Activated naive CD8-positive, alpha-beta T cell (primary cell): ENCODE results near the gene ISCU.
A peak's percentile ranks its signal among the peaks of the same experiment; 100 is the strongest.

Experiments
- H3K27ac Mint-ChIP-seq: one replicate; pipeline ENCODE4 v1.8.0; 2021; ENCODE audit warnings: mixed read lengths
- H3K27me3 Mint-ChIP-seq: one replicate; pipeline ENCODE4 v1.8.0; 2021; ENCODE audit warnings: mixed read lengths
- H3K36me3 Mint-ChIP-seq: one replicate; pipeline ENCODE4 v1.8.0; 2021; ENCODE audit warnings: mixed read lengths
- H3K4me1 Mint-ChIP-seq: one replicate; pipeline ENCODE4 v1.8.0; 2021; ENCODE audit warnings: low read depth, mixed read lengths
- H3K4me3 Mint-ChIP-seq: one replicate; pipeline ENCODE4 v1.8.0; 2021; ENCODE audit warnings: mild to moderate bottlenecking, mixed read lengths
- H3K9me3 Mint-ChIP-seq: one replicate; pipeline ENCODE4 v1.8.0; 2021; ENCODE audit warnings: low read depth, mixed read lengths

Gene ISCU

GRCh38 chr12:108560752-108561719 is 1.4 kb upstream of the ISCU start, which contains the start of gene SART3:
Gene SART3 (minus strand): TSS chr12:108561173. CDS start chr12:108561154, 19 bp downstream.
- peak within 1 kb of the TSS; percentile 100 for H3K4me3 Mint-ChIP-seq
- peaks cover 2% of the 10 kb centered on the region for H3K36me3 Mint-ChIP-seq
- H3K27ac Mint-ChIP-seq = peak within 1 kb of the TSS; percentile 100
- H3K9me3 Mint-ChIP-seq = no peaks in the 10 kb centered on the region
- peaks cover 58% of the 10 kb centered on the region for H3K4me1 Mint-ChIP-seq
- no peaks in the 10 kb centered on the region for H3K27me3 Mint-ChIP-seq

- H3K36me3 Mint-ChIP-seq = peaks cover 2% of the 10 kb centered on the region
- no peaks in the 10 kb centered on the region for H3K27me3 Mint-ChIP-seq
- peaks cover 57% of the 10 kb centered on the region for H3K4me1 Mint-ChIP-seq
- peak overlapping the region; percentile 100 for H3K27ac Mint-ChIP-seq
- no peaks in the 10 kb centered on the region for H3K9me3 Mint-ChIP-seq
- peak overlapping the region; percentile 100 for H3K4me3 Mint-ChIP-seq
Measured at GRCh38 chr12:108561852-108562347, 496 bp upstream of the ISCU start.

GRCh38 chr12:108563136-108563803 is 874 bp downstream of the ISCU start:
- Mint-ChIP-seq H3K4me3 (peak overlapping the region; percentile 100), H3K4me1 (peaks cover 57% of the 10 kb centered on the region), H3K9me3 (no peaks in the 10 kb centered on the region), H3K27me3 (no peaks in the 10 kb centered on the region), H3K36me3 (peaks cover 4% of the 10 kb centered on the region), H3K27ac (peak overlapping the region; percentile 90)

DNA sequence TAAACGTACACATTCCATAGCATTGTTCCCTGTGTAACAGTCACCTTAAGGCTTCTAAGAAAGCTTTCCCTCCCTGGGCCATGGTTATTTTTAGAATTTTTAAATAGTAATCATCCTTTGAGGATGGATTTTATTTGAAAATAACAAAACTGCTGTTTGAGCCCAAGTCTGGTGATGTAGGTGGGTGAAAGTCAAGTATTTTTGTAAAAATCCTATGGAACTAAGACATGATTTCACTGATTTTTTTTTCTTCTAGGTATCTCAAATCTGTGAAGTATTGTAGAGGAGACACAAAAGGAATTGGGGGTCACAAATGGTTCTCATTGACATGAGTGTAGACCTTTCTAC is 1.4 kb downstream of the ISCU start:
- Mint-ChIP-seq H3K4me1 (peaks cover 59% of the 10 kb centered on the region), H3K36me3 (peaks cover 8% of the 10 kb centered on the region), H3K4me3 (peak overlapping the region; percentile 100), H3K27ac (peak overlapping the region; percentile 90), H3K27me3 (no peaks in the 10 kb centered on the region), H3K9me3 (no peaks in the 10 kb centered on the region)

GRCh38 chr12:108564724-108565123 is 2.3 kb downstream of the ISCU start:
- Mint-ChIP-seq H3K9me3 (no peaks in the 10 kb centered on the region), H3K27ac (peak overlapping the region; percentile 41), H3K27me3 (no peaks in the 10 kb centered on the region), H3K36me3 (peaks cover 10% of the 10 kb centered on the region), H3K4me1 (peaks cover 61% of the 10 kb centered on the region), H3K4me3 (no peak overlapping the region)

- H3K27me3 Mint-ChIP-seq = no peaks in the 10 kb centered on the region
- peak overlapping the region; percentile 65 for H3K27ac Mint-ChIP-seq
- H3K36me3 Mint-ChIP-seq = peaks cover 10% of the 10 kb centered on the region
- no peak overlapping the region for H3K4me3 Mint-ChIP-seq
- H3K4me1 Mint-ChIP-seq = peaks cover 61% of the 10 kb centered on the region
- no peaks in the 10 kb centered on the region for H3K9me3 Mint-ChIP-seq
Measured at GRCh38 chr12:108565146-108565545, 2.8 kb downstream of the ISCU start.

- H3K9me3 Mint-ChIP-seq = no peaks in the 10 kb centered on the region
- no peaks in the 10 kb centered on the region for H3K27me3 Mint-ChIP-seq
- peaks cover 8% of the 10 kb centered on the region for H3K36me3 Mint-ChIP-seq
- H3K4me3 Mint-ChIP-seq = peak overlapping the region; percentile 27
- peak overlapping the region; percentile 65 for H3K27ac Mint-ChIP-seq
- H3K4me1 Mint-ChIP-seq = peaks cover 67% of the 10 kb centered on the region
Measured at GRCh38 chr12:108565976-108566375, 3.6 kb downstream of the ISCU start.

DNA sequence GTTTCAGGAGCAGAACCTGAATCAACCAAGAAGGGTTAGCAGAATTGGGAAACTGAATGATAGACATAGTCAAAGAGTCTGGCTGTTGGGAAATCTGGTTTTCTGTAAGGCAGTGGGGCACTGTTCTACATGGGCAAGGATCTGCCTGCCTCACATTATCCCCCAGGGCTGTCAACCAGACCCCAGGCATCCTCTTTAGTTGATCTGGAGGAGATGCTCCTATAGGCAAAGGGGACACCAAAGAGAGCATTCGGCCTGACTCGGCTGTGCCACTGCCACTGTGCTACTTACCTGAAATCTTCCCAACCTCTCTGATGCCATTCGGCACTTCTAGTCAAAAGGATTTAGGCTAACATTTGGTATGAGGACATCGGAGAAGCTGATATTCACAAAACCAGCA is 4.1 kb downstream of the ISCU start:
- peaks cover 8% of the 10 kb centered on the region for H3K36me3 Mint-ChIP-seq
- H3K4me1 Mint-ChIP-seq = peaks cover 70% of the 10 kb centered on the region
- H3K4me3 Mint-ChIP-seq = peak overlapping the region; percentile 27
- H3K27ac Mint-ChIP-seq = peak overlapping the region; percentile 83
- no peaks in the 10 kb centered on the region for H3K9me3 Mint-ChIP-seq
- no peaks in the 10 kb centered on the region for H3K27me3 Mint-ChIP-seq

GRCh38 chr12:108567406-108568337 is 5.3 kb downstream of the ISCU start:
- H3K4me1 Mint-ChIP-seq = peaks cover 79% of the 10 kb centered on the region
- no peaks in the 10 kb centered on the region for H3K27me3 Mint-ChIP-seq
- H3K4me3 Mint-ChIP-seq = peak overlapping the region; percentile 82
- peak overlapping the region; percentile 94 for H3K27ac Mint-ChIP-seq
- H3K9me3 Mint-ChIP-seq = no peaks in the 10 kb centered on the region
- peaks cover 8% of the 10 kb centered on the region for H3K36me3 Mint-ChIP-seq

- Mint-ChIP-seq H3K4me3 (peak overlapping the region; percentile 82), H3K27ac (peak overlapping the region; percentile 94), H3K4me1 (peaks cover 87% of the 10 kb centered on the region), H3K27me3 (no peaks in the 10 kb centered on the region), H3K36me3 (peaks cover 8% of the 10 kb centered on the region), H3K9me3 (no peaks in the 10 kb centered on the region)
Measured at GRCh38 chr12:108568338-108569154, 6.2 kb downstream of the ISCU start.

- no peaks in the 10 kb centered on the region for H3K27me3 Mint-ChIP-seq
- peaks cover 8% of the 10 kb centered on the region for H3K36me3 Mint-ChIP-seq
- peaks cover 91% of the 10 kb centered on the region for H3K4me1 Mint-ChIP-seq
- H3K9me3 Mint-ChIP-seq = no peaks in the 10 kb centered on the region
- H3K27ac Mint-ChIP-seq = peak overlapping the region; percentile 81
- H3K4me3 Mint-ChIP-seq = peak overlapping the region; percentile 38
Measured at GRCh38 chr12:108570743-108571608, 8.6 kb downstream of the ISCU start.

GRCh38 chr12:108571609-108572165 is 9.3 kb downstream of the ISCU start:
- Mint-ChIP-seq H3K36me3 (peaks cover 8% of the 10 kb centered on the region), H3K4me1 (peaks cover 90% of the 10 kb centered on the region), H3K27ac (no peak overlapping the region), H3K4me3 (no peak overlapping the region), H3K9me3 (no peaks in the 10 kb centered on the region), H3K27me3 (no peaks in the 10 kb centered on the region)
